Cardiac fibroblast (primary cell): Measurements from ENCODE around the gene SIX6.
A peak's percentile ranks its signal among the peaks of the same experiment; 100 is the strongest.

Experiments used
- DNase-seq, 2 donors: peaks; one replicate each; pipeline versions ENCODE4 v3.0.0 to v3.0.0-alpha.2; 2010; ENCODE audit warnings: low read depth in 2 of 2
- H3K4me3 ChIP-seq, 2 donors: replicated peaks in 1 of 2; 1 replicate in 1 of 2; 2 replicates in 1 of 2; pipeline ENCODE4 v1.5.1; 2011; ENCODE audit warnings: low read depth in 2 of 2, low read length in 2 of 2, mild to moderate bottlenecking in 2 of 2, moderate library complexity in 1 of 2
- CTCF ChIP-seq: IDR thresholded peaks from one replicate; pipeline ENCODE4 v1.5.1; 2011; ENCODE audit warnings: low read depth, mild to moderate bottlenecking, low read length, inconsistent platforms

SIX6 gene

GRCh38 chr14:60544659-60545058 is 35.7 kb downstream of the SIX6 start:
- DNase-seq: no peak
- H3K4me3 ChIP-seq: no peak overlapping the region
- TF ChIP-seq CTCF: no peak

DNA sequence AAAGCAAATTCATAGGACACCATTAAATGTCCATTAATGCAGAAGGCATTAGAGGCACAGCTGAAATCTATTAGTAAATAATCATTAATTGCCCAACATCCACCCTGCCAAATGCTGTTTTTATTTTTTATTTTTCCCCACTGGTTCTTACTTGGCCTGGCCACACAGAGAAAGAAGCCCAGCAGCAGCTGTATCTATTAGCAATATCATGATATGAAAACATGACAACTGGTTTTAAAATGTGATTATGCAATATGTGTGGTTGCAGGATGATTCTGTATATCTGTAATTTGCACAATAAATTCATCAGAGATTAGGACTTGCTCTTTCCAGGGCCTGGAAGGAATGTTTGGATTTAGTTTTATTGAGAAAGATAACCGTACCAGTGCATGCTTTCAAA is 44.9 kb downstream of the SIX6 start:
- H3K4me3 ChIP-seq: no peak overlapping the region
- TF ChIP-seq CTCF: no peak
- peak in 1 of 2 donors; percentile 24 for DNase-seq

DNA sequence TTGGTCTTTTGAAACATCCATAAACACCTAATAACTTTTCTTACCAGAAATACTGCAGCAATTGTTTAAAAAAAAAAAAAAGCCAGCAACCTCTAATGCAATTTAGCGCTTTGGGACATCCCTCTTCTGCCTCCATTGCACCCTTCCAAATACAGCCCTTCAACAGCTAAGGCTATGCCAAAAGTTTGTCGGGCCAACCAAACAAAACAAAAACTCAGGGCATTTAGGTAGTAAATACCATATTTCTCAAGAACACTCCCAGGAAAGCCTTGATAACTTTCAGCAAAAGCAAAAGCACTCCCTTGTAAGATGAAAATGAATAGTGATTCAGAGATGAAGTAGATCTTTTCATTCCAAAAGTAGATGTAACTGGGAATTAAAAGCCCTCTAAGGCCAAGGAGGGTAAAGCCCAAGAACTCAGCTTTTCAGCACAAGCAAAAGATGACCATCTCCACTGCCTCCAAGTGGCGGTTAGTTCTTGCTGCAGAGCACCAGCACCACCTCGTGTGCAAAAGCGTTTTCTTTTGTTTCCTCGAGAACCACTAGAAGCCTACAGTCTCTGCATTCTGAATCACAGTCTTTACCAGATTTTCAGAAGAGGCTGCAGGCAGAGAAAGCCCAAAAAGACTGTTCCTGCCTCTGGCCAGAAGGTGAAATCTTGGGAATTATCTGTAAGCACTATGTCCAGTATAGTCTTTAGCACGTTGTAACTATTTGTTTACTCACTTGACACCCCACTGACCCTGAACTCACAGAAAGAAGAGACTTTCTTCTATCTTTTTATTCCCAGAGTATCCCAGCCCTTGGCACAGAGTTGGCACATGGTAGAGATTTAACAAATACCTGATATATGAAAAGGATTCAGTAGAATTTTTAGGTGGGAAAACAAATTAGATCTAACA is 53.1 kb downstream of the SIX6 start:
- DNase-seq: peak; percentile 78 to 87
- peak; percentile 81 for TF ChIP-seq CTCF
- no peak overlapping the region for H3K4me3 ChIP-seq
